Fibroblast of lung (primary cell): ENCODE measurements around the gene RPGRIP1. TPM values are rescaled to one million over a fixed set of nuclear protein-coding genes. Genes with fewer than 3 reads are reported as not detected.

ENCODE experiments used
- DNase-seq, 2 donors: peaks; one replicate each; pipeline versions ENCODE4 v3.0.0 to v3.0.0-alpha.2; 2010; ENCODE audit warnings: low read depth in 2 of 2
- H2AFZ ChIP-seq: 2 replicates; pipeline ENCODE4 v1.5.1; 2012; ENCODE audit warnings: low read length, control low read depth, inconsistent platforms
- H3K27ac ChIP-seq: 2 replicates; pipeline ENCODE4 v1.5.1; 2011; ENCODE audit warnings: low read length, control low read depth; ENCODE audit not compliant: insufficient read depth
- H3K27me3 ChIP-seq: 2 replicates; pipeline ENCODE4 v1.5.1; 2011; ENCODE audit warnings: mild to moderate bottlenecking, low read length; ENCODE audit not compliant: control insufficient read depth, insufficient read depth
- H3K36me3 ChIP-seq: 2 replicates; pipeline ENCODE4 v1.5.1; 2011; ENCODE audit warnings: low read length; ENCODE audit not compliant: control insufficient read depth, insufficient read depth
- H3K4me1 ChIP-seq: 2 replicates; pipeline ENCODE4 v1.5.1; 2011; ENCODE audit warnings: low read length; ENCODE audit not compliant: control insufficient read depth, insufficient read depth; ENCODE audit errors: extremely low read depth
- H3K4me2 ChIP-seq: 2 replicates; pipeline ENCODE4 v1.5.1; 2011; ENCODE audit warnings: low read length, control low read depth; ENCODE audit not compliant: insufficient read depth; ENCODE audit errors: extremely low read depth
- H3K4me3 ChIP-seq, 4 experiments: fragments of 200-600 bp in 1 of 4; sonication (generic) in 1 of 4; replicated peaks in 1 of 4; 2 replicates each; pipeline ENCODE4 v1.5.1; 2011 to 2016; ENCODE audit warnings: low read length in 4 of 4, low read depth in 3 of 4, mild to moderate bottlenecking in 3 of 4, control low read depth in 2 of 4, inconsistent platforms in 1 of 4, mixed read lengths in 1 of 4; ENCODE audit not compliant: insufficient read depth in 1 of 4; ENCODE audit errors: control extremely low read depth in 1 of 4
- H3K79me2 ChIP-seq: 2 replicates; pipeline ENCODE4 v1.5.1; 2012; ENCODE audit warnings: mild to moderate bottlenecking, low read length, inconsistent platforms; ENCODE audit not compliant: control insufficient read depth, insufficient read depth
- H3K9ac ChIP-seq: 2 replicates; pipeline ENCODE4 v1.5.1; 2011; ENCODE audit warnings: mild to moderate bottlenecking, low read length, control low read depth; ENCODE audit not compliant: insufficient read depth
- H3K9me3 ChIP-seq: 2 replicates; pipeline ENCODE4 v1.5.1; 2012; ENCODE audit warnings: low read depth, low read length; ENCODE audit not compliant: control insufficient read depth, insufficient read depth
- H4K20me1 ChIP-seq: 2 replicates; pipeline ENCODE4 v1.5.1; 2011; ENCODE audit warnings: low read length; ENCODE audit not compliant: control insufficient read depth, insufficient read depth; ENCODE audit errors: extremely low read depth
- EZH2 ChIP-seq: IDR thresholded peaks from 2 replicates; pipeline ENCODE4 v1.5.1; 2012; ENCODE audit warnings: low read length, control low read depth, mild to moderate bottlenecking; ENCODE audit errors: missing control alignments
- polyA plus RNA-seq, 2 donors: library from polyadenylated mRNA; depleted of rRNA in 1 of 2; stranded (reverse) in 1 of 2; unstranded in 1 of 2; fragments of >200 nt; gene quantifications; 2 replicates each; pipeline ENCODE4 v1.2.1, GENCODE V29; 2011 to 2012; ENCODE audit warnings: missing spikeins in 1 of 2
- total RNA-seq: library from RNA; depleted of rRNA; stranded (reverse); fragments of >200 nt; gene quantifications from 2 replicates; pipeline ENCODE4 v1.2.1, GENCODE V29; 2014
- TF ChIP-seq, protein P1 (sequence below), 2 donors: IDR thresholded peaks in 1 of 2; conservative IDR thresholded peaks in 1 of 2; 1 replicate in 1 of 2; 2 replicates in 1 of 2; pipeline ENCODE4 v1.5.1; 2011 to 2012; ENCODE audit warnings: low read length in 2 of 2, control low read depth in 1 of 2, inconsistent platforms in 1 of 2, low read depth in 1 of 2, mild to moderate bottlenecking in 1 of 2

Gene RPGRIP1
- total and polyA plus RNA-seq, 2 donors (not counting 1 experiment from before 2014, with no cell fraction given), result under 0.01 to 0.32 TPM

DNA sequence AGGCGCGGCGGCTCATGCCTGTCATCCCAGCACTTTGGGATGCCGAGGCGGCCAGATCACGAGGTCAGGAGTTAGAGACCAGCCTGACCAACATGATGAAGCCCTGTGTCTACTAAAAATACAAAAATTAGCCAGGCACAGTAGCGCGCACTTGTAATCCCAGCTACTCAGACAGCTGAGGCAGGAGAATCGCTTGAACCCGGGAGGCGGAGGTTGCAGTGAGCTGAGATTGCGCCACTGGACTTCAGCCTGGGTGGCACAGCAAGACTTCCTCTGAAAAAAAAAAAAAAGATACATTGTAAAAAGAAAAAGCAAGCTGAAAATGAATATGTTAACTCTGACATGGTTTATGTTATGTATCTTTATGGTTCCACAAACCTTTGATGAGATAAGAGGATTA lies 33.6 kb downstream of the RPGRIP1 start:
- TF ChIP-seq, protein P1, sequence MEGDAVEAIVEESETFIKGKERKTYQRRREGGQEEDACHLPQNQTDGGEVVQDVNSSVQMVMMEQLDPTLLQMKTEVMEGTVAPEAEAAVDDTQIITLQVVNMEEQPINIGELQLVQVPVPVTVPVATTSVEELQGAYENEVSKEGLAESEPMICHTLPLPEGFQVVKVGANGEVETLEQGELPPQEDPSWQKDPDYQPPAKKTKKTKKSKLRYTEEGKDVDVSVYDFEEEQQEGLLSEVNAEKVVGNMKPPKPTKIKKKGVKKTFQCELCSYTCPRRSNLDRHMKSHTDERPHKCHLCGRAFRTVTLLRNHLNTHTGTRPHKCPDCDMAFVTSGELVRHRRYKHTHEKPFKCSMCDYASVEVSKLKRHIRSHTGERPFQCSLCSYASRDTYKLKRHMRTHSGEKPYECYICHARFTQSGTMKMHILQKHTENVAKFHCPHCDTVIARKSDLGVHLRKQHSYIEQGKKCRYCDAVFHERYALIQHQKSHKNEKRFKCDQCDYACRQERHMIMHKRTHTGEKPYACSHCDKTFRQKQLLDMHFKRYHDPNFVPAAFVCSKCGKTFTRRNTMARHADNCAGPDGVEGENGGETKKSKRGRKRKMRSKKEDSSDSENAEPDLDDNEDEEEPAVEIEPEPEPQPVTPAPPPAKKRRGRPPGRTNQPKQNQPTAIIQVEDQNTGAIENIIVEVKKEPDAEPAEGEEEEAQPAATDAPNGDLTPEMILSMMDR (conservative IDR thresholded peaks at IDR 0.05 in 1 of 2, IDR thresholded peaks at IDR 0.05 in 1 of 2; ENCODE audit: low read depth in 1 of 2, low read length in 2 of 2), result no peak
- TF ChIP-seq EZH2, result no peak
- no peak for DNase-seq
- no peak overlapping the region for H3K9ac ChIP-seq
- H3K27me3 ChIP-seq, result peaks cover 8% of the 10 kb centered on the region
- no peaks in the 10 kb centered on the region for H4K20me1 ChIP-seq
- H3K27ac ChIP-seq, result no peak overlapping the region
- H3K36me3 ChIP-seq, result no peaks in the 10 kb centered on the region
- no peak overlapping the region for H2AFZ ChIP-seq
- H3K4me3 ChIP-seq, result no peak overlapping the region
- H3K4me2 ChIP-seq, result no peak overlapping the region
- H3K79me2 ChIP-seq, result no peaks in the 10 kb centered on the region
- H3K4me1 ChIP-seq, result no peaks in the 10 kb centered on the region
- no peaks in the 10 kb centered on the region for H3K9me3 ChIP-seq

DNA sequence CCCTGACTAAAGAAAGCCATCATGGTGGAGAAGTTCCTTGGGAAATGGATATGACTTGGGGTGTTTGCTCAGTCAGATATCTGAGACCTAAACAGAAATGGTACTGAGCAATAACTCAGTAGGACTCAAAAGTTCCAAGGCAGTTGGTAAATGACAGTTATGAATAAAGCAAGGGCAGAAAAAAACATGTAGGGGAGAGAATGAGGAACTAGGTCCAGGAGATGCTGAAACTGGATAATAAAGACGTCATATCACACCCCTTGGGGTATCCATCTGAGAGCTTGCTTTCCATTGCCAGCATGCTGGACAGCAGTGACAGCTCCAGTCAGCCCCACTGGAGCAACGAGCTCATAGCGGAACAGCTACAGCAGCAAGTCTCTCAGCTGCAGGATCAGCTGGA lies 37.5 kb downstream of the RPGRIP1 start:
- Histone ChIP-seq H3K4me1 (no peaks in the 10 kb centered on the region), H3K9ac (no peak overlapping the region), H3K36me3 (no peaks in the 10 kb centered on the region), H3K79me2 (no peaks in the 10 kb centered on the region), H3K27ac (no peak overlapping the region), H3K27me3 (peaks cover 13% of the 10 kb centered on the region), H3K4me3 (no peak overlapping the region), H3K9me3 (no peaks in the 10 kb centered on the region), H4K20me1 (no peaks in the 10 kb centered on the region), H3K4me2 (no peak overlapping the region), H2AFZ (no peak overlapping the region)
- no peak for TF ChIP-seq EZH2
- TF ChIP-seq, protein P1 (conservative IDR thresholded peaks at IDR 0.05 in 1 of 2, IDR thresholded peaks at IDR 0.05 in 1 of 2; ENCODE audit: low read depth in 1 of 2, low read length in 2 of 2), result no peak
- no peak for DNase-seq

DNA sequence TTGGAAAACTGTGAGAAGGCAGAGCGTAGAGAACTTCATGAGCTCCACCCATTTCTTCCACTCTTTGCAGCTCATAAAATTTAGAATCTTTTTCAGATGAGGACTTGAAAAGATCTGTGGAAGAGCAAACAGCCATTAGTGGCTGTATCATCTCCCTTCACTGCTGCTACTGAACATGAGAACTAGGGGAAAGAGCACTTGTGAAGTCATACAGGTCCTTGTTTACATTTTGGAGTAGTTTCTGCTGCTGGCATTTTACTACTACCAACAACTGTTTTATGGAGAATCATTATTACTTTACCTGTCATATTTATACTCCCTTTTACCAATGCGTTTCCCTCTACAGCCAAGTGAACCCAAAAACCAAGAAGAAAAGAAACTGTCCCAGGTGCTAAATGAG lies 41.0 kb downstream of the RPGRIP1 start:
- H3K27me3 ChIP-seq, result peaks cover 22% of the 10 kb centered on the region
- no peak for TF ChIP-seq EZH2
- TF ChIP-seq, protein P1 (conservative IDR thresholded peaks at IDR 0.05 in 1 of 2, IDR thresholded peaks at IDR 0.05 in 1 of 2; ENCODE audit: low read depth in 1 of 2, low read length in 2 of 2), result no peak

More for the DNA sequence above, 41.0 kb downstream of the RPGRIP1 start:
- H3K4me1 ChIP-seq, result no peaks in the 10 kb centered on the region
- no peak overlapping the region for H3K4me2 ChIP-seq
- no peak overlapping the region for H3K27ac ChIP-seq
- no peaks in the 10 kb centered on the region for H4K20me1 ChIP-seq
- H3K79me2 ChIP-seq, result no peaks in the 10 kb centered on the region
- no peak overlapping the region for H2AFZ ChIP-seq
- no peak overlapping the region for H3K4me3 ChIP-seq
- H3K9me3 ChIP-seq, result no peaks in the 10 kb centered on the region
- peak in 1 of 2 donors; percentile 9 for DNase-seq
- H3K36me3 ChIP-seq, result no peaks in the 10 kb centered on the region
- no peak overlapping the region for H3K9ac ChIP-seq
